Measurements from ENCODE around the gene OSCAR.

The OSCAR gene

DNA sequence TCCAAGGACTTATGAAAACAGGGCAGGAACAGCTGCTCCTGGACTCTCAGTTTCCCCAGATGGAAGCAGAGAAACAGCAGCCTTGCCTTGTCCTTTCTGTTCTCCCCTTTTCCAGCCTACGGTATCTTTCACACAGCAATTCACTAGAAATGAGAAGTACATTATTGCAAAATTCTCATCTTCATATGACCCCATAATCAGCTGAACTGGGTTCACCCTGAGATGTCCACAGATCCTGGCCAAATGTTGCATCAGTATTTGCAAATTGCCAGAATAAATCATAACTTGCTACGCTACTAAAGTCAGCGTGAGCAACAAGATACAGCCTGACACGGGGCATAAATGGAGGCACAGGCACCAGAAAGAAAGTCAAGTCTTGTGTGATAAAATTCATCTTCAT lies 53.0 kb downstream of the OSCAR start:
- H3K27me3 ChIP-seq (ENCODE audit: insufficient read depth, low read length), result no peaks in the 10 kb centered on the region
- no peak overlapping the region for H3K4me3 ChIP-seq (ENCODE audit: low read length)
- H3K9me3 ChIP-seq (ENCODE audit: low read length), result no peaks in the 10 kb centered on the region
- H3K4me1 ChIP-seq (ENCODE audit: insufficient read depth, low read length), result no peaks in the 10 kb centered on the region
- H3K36me3 ChIP-seq (ENCODE audit: insufficient read depth, low read length), result no peaks in the 10 kb centered on the region
- H2AFZ ChIP-seq (ENCODE audit: low read depth, low read length), result no peak overlapping the region

DNA sequence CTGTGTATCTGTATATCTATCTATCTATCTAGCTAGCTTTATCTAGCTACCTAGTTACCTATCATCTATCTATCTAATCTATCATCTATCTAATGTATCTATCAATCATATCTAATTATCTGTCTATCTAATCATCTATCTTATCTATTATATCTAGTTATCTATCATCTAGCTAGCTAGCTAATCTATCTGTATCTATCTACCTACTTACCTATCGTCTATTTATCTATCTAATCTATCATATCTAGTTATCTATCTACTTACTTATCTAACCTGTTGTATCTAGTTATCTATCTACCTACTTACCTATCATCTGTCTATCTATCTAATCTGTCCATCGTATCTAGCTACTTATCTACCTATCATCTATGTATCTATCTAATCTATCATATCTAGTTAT lies 54.8 kb downstream of the OSCAR start:
- no peak overlapping the region for H2AFZ ChIP-seq (ENCODE audit: low read depth, low read length)
- no peaks in the 10 kb centered on the region for H3K4me1 ChIP-seq (ENCODE audit: insufficient read depth, low read length)
- no peaks in the 10 kb centered on the region for H3K9me3 ChIP-seq (ENCODE audit: low read length)
- no peaks in the 10 kb centered on the region for H3K36me3 ChIP-seq (ENCODE audit: insufficient read depth, low read length)
- no peak overlapping the region for H3K4me3 ChIP-seq (ENCODE audit: low read length)
- H3K27me3 ChIP-seq (ENCODE audit: insufficient read depth, low read length), result no peaks in the 10 kb centered on the region

Measured in neuron (in vitro differentiated cells).